Fibroblast of skin of abdomen (primary cell): ENCODE results near the gene CGB2.
A peak's percentile ranks its signal among the peaks of the same experiment; 100 is the strongest.
"Not testable (repeated sequence)": the region's sequence is repeated elsewhere in the genome, so short reads cannot be mapped to it uniquely, and the experiment has no call there.

Source experiments
- DNase-seq: peaks from one replicate; pipeline ENCODE4 v3.0.0-alpha.2; 2013

CGB2 gene

GRCh38 chr19:49010453-49010852 lies 21.2 kb upstream of the CGB2 start:
- no peak for DNase-seq

GRCh38 chr19:49011194-49011593 lies 20.5 kb upstream of the CGB2 start:
- no peak for DNase-seq

GRCh38 chr19:49014123-49014869 lies 17.4 kb upstream of the CGB2 start:
- DNase-seq = no peak

GRCh38 chr19:49014870-49015255 lies 16.8 kb upstream of the CGB2 start:
- no peak for DNase-seq

GRCh38 chr19:49016067-49016839 lies 15.4 kb upstream of the CGB2 start:
- no peak for DNase-seq

GRCh38 chr19:49017041-49017665 lies 14.5 kb upstream of the CGB2 start, which contains the start of gene LHB:
TSS of gene LHB (minus strand) at chr19:49017091. CDS start at chr19:49017081, 10 bp downstream.
- no peak for DNase-seq

GRCh38 chr19:49017666-49018351 lies 13.9 kb upstream of the CGB2 start:
- DNase-seq = peak; percentile 65

- DNase-seq = not testable (repeated sequence)
Observed at GRCh38 chr19:49018388-49019241, 13.1 kb upstream of the CGB2 start.

GRCh38 chr19:49019242-49019932 lies 12.3 kb upstream of the CGB2 start:
- DNase-seq = peak; percentile 36

GRCh38 chr19:49020342-49020741 lies 11.3 kb upstream of the CGB2 start:
- no peak for DNase-seq

- no peak for DNase-seq
Observed at GRCh38 chr19:49020931-49021895, 10.5 kb upstream of the CGB2 start.

- no peak for DNase-seq
Observed at GRCh38 chr19:49022116-49022515, 9.6 kb upstream of the CGB2 start.

GRCh38 chr19:49024233-49024632 lies 7.5 kb upstream of the CGB2 start, which contains the start of gene CGB3:
TSS of gene CGB3 (minus strand) at chr19:49024333. CDS start at chr19:49023971, 362 bp downstream.
- not testable (repeated sequence) for DNase-seq

GRCh38 chr19:49025088-49025487 lies 6.6 kb upstream of the CGB2 start:
- not testable (repeated sequence) for DNase-seq

GRCh38 chr19:49025599-49025998 lies 6.1 kb upstream of the CGB2 start:
- peak; percentile 36 for DNase-seq

- not testable (repeated sequence) for DNase-seq
Observed at GRCh38 chr19:49028686-49029085, 3.0 kb upstream of the CGB2 start.

- peak; percentile 61 for DNase-seq
Observed at GRCh38 chr19:49029749-49030148, 1.9 kb upstream of the CGB2 start.

GRCh38 chr19:49030323-49030722 lies 1.4 kb upstream of the CGB2 start:
- DNase-seq = not testable (repeated sequence)

- DNase-seq = not testable (repeated sequence)
Observed at GRCh38 chr19:49036815-49037214, 5.1 kb downstream of the CGB2 start, which contains the start of gene CGB1. TSS of gene CGB1 (minus strand) at chr19:49036895. CDS start at chr19:49036711, 184 bp downstream.

- not testable (repeated sequence) for DNase-seq
Observed at GRCh38 chr19:49038111-49038510, 6.4 kb downstream of the CGB2 start.
